Mesendoderm (in vitro differentiated cells): Measurements from ENCODE around the gene CUX1.
"Not testable (repeated sequence)": the region's sequence is repeated elsewhere in the genome, so short reads cannot be mapped to it uniquely, and the experiment has no call there.

Experiments
- DNase-seq: peaks from one replicate; pipeline ENCODE4 v3.0.0; 2013
- H2AK5ac ChIP-seq: 2 replicates; pipeline ENCODE4 v1.6.1; 2013; ENCODE audit warnings: low read length, inconsistent platforms
- H2BK120ac ChIP-seq: 2 replicates; pipeline ENCODE4 v1.6.1; 2013; ENCODE audit warnings: low read depth, mild to moderate bottlenecking, low read length, moderate library complexity, mixed read lengths
- H2BK15ac ChIP-seq: replicated peaks from 2 replicates; pipeline ENCODE4 v1.6.1; 2013; ENCODE audit warnings: low read depth, mild to moderate bottlenecking, moderate library complexity
- H2BK5ac ChIP-seq: 2 replicates; pipeline ENCODE4 v1.6.1; 2013; ENCODE audit warnings: low read length, inconsistent platforms
- H3K18ac ChIP-seq: 2 replicates; pipeline ENCODE4 v1.6.1; 2013; ENCODE audit warnings: mild to moderate bottlenecking, low read length, mixed read lengths
- H3K23ac ChIP-seq: one replicate; pipeline ENCODE4 v1.6.1; 2013; ENCODE audit warnings: low read length
- H3K27ac ChIP-seq: 2 replicates; pipeline ENCODE4 v1.5.1; 2013; ENCODE audit warnings: low read depth, mild to moderate bottlenecking, inconsistent platforms, low read length, moderate library complexity
- H3K27me3 ChIP-seq: 2 replicates; pipeline ENCODE4 v1.6.1; 2013; ENCODE audit warnings: low read length, control low read depth, mild to moderate bottlenecking, inconsistent platforms; ENCODE audit not compliant: insufficient read depth, poor library complexity
- H3K36me3 ChIP-seq: 2 replicates; pipeline ENCODE4 v1.6.1; 2013; ENCODE audit warnings: low read length, inconsistent platforms; ENCODE audit not compliant: control insufficient read depth, insufficient read depth
- H3K4ac ChIP-seq: one replicate; pipeline ENCODE4 v1.6.1; 2013; ENCODE audit warnings: low read depth, mild to moderate bottlenecking, low read length, moderate library complexity
- H3K4me1 ChIP-seq: 2 replicates; pipeline ENCODE4 v1.6.1; 2013; ENCODE audit warnings: low read depth, low read length, inconsistent platforms; ENCODE audit not compliant: control insufficient read depth
- H3K4me2 ChIP-seq: 2 replicates; pipeline ENCODE4 v1.6.1; 2013; ENCODE audit warnings: low read length
- H3K4me3 ChIP-seq: 2 replicates; pipeline ENCODE4 v1.5.1; 2013; ENCODE audit warnings: mild to moderate bottlenecking, low read length
- H3K56ac ChIP-seq: one replicate; pipeline ENCODE4 v1.6.1; 2013; ENCODE audit warnings: low read length
- H3K79me1 ChIP-seq: 2 replicates; pipeline ENCODE4 v1.6.1; 2013; ENCODE audit warnings: low read length, inconsistent platforms
- H3K79me2 ChIP-seq: 2 replicates; pipeline ENCODE4 v1.6.1; 2013; ENCODE audit warnings: mild to moderate bottlenecking, low read length; ENCODE audit not compliant: control insufficient read depth, insufficient read depth
- H3K9ac ChIP-seq: 2 replicates; pipeline ENCODE4 v1.6.1; 2013; ENCODE audit warnings: low read length, inconsistent platforms
- H4K5ac ChIP-seq: one replicate; pipeline ENCODE4 v1.6.1; 2013; ENCODE audit warnings: low read length
- H4K8ac ChIP-seq: one replicate; pipeline ENCODE4 v1.6.1; 2013; ENCODE audit warnings: low read depth, mild to moderate bottlenecking, control low read depth, low read length, moderate library complexity
- WGBS: extraction: QIAGEN DNeasy Blood & Tissue Kit; methylation state at CpG from one replicate; pipeline ENCODE4 v1.1.7; 2013; ENCODE audit warnings: low lambda C conversion rate, missing lambda C conversion rate; ENCODE audit not compliant: insufficient coverage; ENCODE audit errors: extremely low coverage; 5-methylcytosine and 5-hydroxymethylcytosine counted together

The CUX1 gene

DNA sequence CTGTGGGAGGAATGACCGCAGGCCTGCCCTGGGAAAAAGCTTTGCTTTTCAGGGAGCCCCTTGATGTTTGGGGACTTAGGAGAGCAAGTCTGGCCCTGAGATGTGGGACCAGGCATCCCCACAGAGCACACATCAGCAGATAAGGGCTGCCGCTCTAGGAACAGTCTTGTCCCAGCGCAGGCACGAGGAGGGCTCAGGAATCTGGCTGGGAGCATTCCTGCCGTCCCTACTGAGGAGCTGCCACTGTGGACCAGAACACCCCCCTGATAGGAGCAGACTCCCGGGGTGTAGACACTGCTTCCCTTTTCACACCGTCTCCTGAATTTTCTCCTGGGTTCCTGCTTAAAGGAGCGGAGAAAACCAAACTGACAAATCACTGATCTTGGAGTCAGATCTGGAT is 232.3 kb downstream of the CUX1 start:
- Histone ChIP-seq H2BK5ac (no peak overlapping the region), H3K79me2 (peaks cover 7% of the 10 kb centered on the region), H3K23ac (no peak overlapping the region), H2AK5ac (no peak overlapping the region), H3K56ac (no peak overlapping the region), H3K27ac (no peak overlapping the region), H3K4me3 (no peak overlapping the region), H3K9ac (no peak overlapping the region), H3K4ac (no peak overlapping the region), H3K4me2 (no peak overlapping the region), H3K4me1 (no peaks in the 10 kb centered on the region), H3K79me1 (peaks cover 24% of the 10 kb centered on the region), H4K8ac (no peak overlapping the region), H4K5ac (no peak overlapping the region), H2BK15ac (no peak overlapping the region), H3K36me3 (no peaks in the 10 kb centered on the region), H3K27me3 (no peaks in the 10 kb centered on the region), H3K18ac (no peak overlapping the region), H2BK120ac (no peak overlapping the region)
- WGBS, result no CpG with 5 or more reads among the region's 8 CpGs
- DNase-seq, result peak; percentile 52

DNA sequence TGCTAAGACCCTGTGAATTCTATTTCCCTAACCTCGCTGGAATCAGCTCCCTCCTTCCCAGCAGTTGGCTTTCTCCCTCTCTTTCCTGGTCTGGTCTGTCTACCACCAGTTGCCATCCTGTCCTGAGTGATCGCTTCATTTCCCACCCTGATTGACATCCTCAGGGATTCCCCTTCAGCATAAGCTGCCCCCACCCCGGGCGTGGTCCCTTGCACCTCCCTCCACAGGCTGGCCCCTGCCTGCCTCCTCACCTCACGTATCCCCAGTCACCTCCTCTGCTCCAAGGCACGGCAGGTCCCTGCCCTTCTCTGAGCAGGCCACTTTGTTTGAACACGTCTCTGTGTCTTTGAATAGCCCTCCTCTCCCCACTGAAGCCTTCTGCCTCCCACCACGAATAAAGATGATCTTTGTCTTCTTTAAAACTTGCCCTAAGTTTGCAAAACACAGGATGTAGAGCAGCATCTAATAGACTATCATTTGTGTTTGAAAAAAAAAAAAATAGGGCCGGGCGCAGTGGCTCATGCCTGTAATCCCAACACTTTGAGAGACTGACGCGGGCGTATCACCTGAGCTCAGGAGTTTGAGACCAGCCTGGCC is 233.5 kb downstream of the CUX1 start:
- no peak for DNase-seq
- Histone ChIP-seq H3K56ac (peak overlapping the region; percentile 47), H3K79me1 (peaks cover 20% of the 10 kb centered on the region), H2AK5ac (no peak overlapping the region), H3K4me2 (no peak overlapping the region), H3K79me2 (peaks cover 6% of the 10 kb centered on the region), H3K36me3 (no peaks in the 10 kb centered on the region), H2BK15ac (no peak overlapping the region), H2BK120ac (no peak overlapping the region), H2BK5ac (no peak overlapping the region), H4K5ac (no peak overlapping the region), H3K4me3 (no peak overlapping the region), H3K4me1 (no peaks in the 10 kb centered on the region), H3K27me3 (no peaks in the 10 kb centered on the region), H3K4ac (no peak overlapping the region), H3K9ac (no peak overlapping the region), H3K27ac (no peak overlapping the region), H4K8ac (no peak overlapping the region), H3K23ac (no peak overlapping the region), H3K18ac (no peak overlapping the region)
- no CpG with 5 or more reads among the region's 13 CpGs for WGBS

DNA sequence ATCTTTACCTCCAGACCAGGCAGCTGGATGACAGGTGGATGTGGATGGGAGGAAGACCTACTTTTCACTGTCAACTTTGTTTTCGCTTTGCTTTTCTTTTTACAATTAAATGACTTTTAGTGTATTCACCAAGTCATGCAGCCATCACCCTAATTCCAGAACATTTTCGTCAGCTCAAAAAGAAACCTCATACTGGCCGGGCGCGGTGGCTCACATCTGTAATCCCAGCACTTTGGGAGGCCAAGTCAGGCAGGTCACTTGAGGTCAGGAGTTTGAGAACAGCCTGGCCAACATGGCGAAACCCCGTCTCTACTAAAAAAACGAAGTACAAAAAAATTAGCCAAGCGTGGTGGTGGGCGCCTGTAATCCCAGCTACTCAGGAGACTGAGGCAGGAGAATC is 234.3 kb downstream of the CUX1 start:
- H2AK5ac ChIP-seq, H3K4ac ChIP-seq, H4K8ac ChIP-seq, H3K27ac ChIP-seq, H2BK15ac ChIP-seq, H3K9ac ChIP-seq, H3K36me3 ChIP-seq, H3K4me1 ChIP-seq, DNase-seq, H3K18ac ChIP-seq, H3K4me2 ChIP-seq, H4K5ac ChIP-seq, H3K79me2 ChIP-seq, H3K27me3 ChIP-seq, H3K23ac ChIP-seq, H2BK120ac ChIP-seq, H2BK5ac ChIP-seq, H3K56ac ChIP-seq, H3K4me3 ChIP-seq: not testable (repeated sequence)
- H3K79me1 ChIP-seq, result peaks cover 19% of the 10 kb centered on the region
- WGBS, result no CpG with 5 or more reads among the region's 10 CpGs

DNA sequence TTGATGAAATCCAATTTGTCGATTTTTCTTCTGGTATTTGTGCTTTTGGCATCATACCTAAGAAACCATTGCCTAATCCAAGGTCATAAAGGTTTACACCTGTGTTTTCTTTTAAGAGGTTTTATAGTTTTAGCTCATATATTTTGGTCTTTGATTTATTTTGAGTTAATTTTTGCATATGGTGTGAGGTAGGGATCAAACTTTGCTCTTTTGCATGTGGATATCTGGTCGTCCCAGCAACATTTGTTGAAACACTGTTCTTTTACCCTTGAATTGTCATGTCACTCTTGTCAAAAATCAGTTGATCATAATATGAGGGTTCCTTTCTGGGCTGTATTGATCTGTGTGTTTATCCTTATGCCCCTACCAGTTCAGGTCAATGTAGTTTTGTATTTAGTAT is 236.7 kb downstream of the CUX1 start:
- Histone ChIP-seq H3K27me3 (no peaks in the 10 kb centered on the region), H3K27ac (no peak overlapping the region), H3K56ac (no peak overlapping the region), H3K79me1 (peaks cover 10% of the 10 kb centered on the region), H3K4me3 (no peak overlapping the region), H3K4me2 (no peak overlapping the region), H2BK15ac (no peak overlapping the region), H3K9ac (no peak overlapping the region), H4K5ac (no peak overlapping the region), H3K79me2 (no peaks in the 10 kb centered on the region), H3K23ac (no peak overlapping the region), H2BK5ac (no peak overlapping the region), H4K8ac (no peak overlapping the region), H2BK120ac (no peak overlapping the region), H3K18ac (no peak overlapping the region), H3K36me3 (no peaks in the 10 kb centered on the region), H3K4me1 (no peaks in the 10 kb centered on the region), H3K4ac (no peak overlapping the region), H2AK5ac (no peak overlapping the region)
- no CpG with 5 or more reads among the region's 2 CpGs for WGBS
- no peak for DNase-seq

DNA sequence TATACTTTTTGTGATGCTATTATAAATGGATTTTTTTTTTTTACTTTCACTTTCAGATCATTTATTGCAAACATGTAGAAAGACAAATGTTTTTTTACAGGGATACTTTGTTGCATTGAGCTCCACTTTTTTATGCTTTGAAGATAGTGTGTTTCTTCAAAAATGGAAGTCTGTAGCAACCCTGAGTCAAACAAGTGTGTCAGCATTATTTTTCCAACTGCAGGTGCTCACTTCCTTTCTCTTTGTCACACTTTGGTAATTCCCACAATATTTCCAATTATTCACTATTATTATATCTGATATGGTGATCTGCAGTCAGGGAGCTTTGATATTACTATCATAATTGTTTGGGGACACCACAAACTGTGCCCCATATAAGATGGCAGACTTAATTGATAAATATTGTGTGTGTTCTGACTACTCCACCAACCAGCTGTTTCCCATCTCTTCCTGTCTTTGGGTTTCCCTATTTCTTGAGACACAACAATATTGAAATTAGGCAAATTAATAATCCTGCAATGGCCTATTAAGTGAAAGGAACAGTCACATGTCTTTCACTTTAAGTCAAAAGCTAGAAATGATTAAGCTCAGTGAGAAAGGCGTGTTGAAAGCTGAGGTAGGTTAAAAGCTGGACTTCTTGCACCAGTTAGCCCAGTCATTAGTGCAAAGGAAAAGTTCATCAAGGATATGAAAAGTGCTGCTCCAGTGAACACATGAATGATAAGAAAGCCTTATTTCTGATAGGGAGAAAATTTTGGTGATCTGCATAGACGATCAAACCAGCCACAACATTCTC is 238.0 kb downstream of the CUX1 start:
- H3K36me3 ChIP-seq, result no peaks in the 10 kb centered on the region
- WGBS, result no CpG with 5 or more reads among the region's 2 CpGs
- no peaks in the 10 kb centered on the region for H3K4me1 ChIP-seq

More for the DNA sequence above, 238.0 kb downstream of the CUX1 start:
- H2BK15ac ChIP-seq, result no peak overlapping the region
- H3K56ac ChIP-seq, result no peak overlapping the region
- no peak overlapping the region for H2BK120ac ChIP-seq
- H3K4me2 ChIP-seq, result no peak overlapping the region
- H3K9ac ChIP-seq, result no peak overlapping the region
- peaks cover 7% of the 10 kb centered on the region for H3K79me1 ChIP-seq
- no peak overlapping the region for H2BK5ac ChIP-seq
- DNase-seq, result no peak
- no peak overlapping the region for H3K4me3 ChIP-seq
- H3K23ac ChIP-seq, result no peak overlapping the region
- H3K4ac ChIP-seq, result no peak overlapping the region
- H3K27ac ChIP-seq, result no peak overlapping the region
- H4K8ac ChIP-seq, result no peak overlapping the region
- no peaks in the 10 kb centered on the region for H3K27me3 ChIP-seq
- no peaks in the 10 kb centered on the region for H3K79me2 ChIP-seq
- no peak overlapping the region for H4K5ac ChIP-seq
- H3K18ac ChIP-seq, result no peak overlapping the region
- no peak overlapping the region for H2AK5ac ChIP-seq
